ENCODE measurements around the gene ABCA9. TPM values are rescaled to one million over a fixed set of nuclear protein-coding genes. Genes with fewer than 3 reads are reported as not detected.

The ABCA9 gene
- polyA plus RNA-seq, 1 donor: 15.6 TPM

- DNase-seq (ENCODE audit: low read depth): no peak
These were observed 4.4 kb upstream of the ABCA9 start for GRCh38 chr17:69065113-69065512.

- DNase-seq (ENCODE audit: low read depth): no peak
These were observed 3.7 kb upstream of the ABCA9 start for GRCh38 chr17:69064476-69064875.

GRCh38 chr17:69064001-69064400 lies 3.3 kb upstream of the ABCA9 start:
- DNase-seq (ENCODE audit: low read depth): no peak

- DNase-seq (ENCODE audit: low read depth): no peak
These were observed 2.3 kb upstream of the ABCA9 start for GRCh38 chr17:69062860-69063581.

- no peak for DNase-seq (ENCODE audit: low read depth)
These were observed 1.2 kb upstream of the ABCA9 start for GRCh38 chr17:69061721-69062556.

GRCh38 chr17:69059458-69060175 lies 1.1 kb downstream of the ABCA9 start:
- DNase-seq (ENCODE audit: low read depth): no peak

- DNase-seq (ENCODE audit: low read depth): no peak
These were observed 2.6 kb downstream of the ABCA9 start for GRCh38 chr17:69058165-69058564.

GRCh38 chr17:69057280-69057679 lies 3.4 kb downstream of the ABCA9 start:
- no peak for DNase-seq (ENCODE audit: low read depth)

- no peak for DNase-seq (ENCODE audit: low read depth)
These were observed 4.4 kb downstream of the ABCA9 start for GRCh38 chr17:69056179-69056823.

GRCh38 chr17:69055334-69055733 lies 5.4 kb downstream of the ABCA9 start:
- no peak for DNase-seq (ENCODE audit: low read depth)

GRCh38 chr17:69050999-69051775 lies 9.5 kb downstream of the ABCA9 start:
- no peak for DNase-seq (ENCODE audit: low read depth)

GRCh38 chr17:69048634-69049033 lies 12.1 kb downstream of the ABCA9 start:
- no peak for DNase-seq (ENCODE audit: low read depth)

GRCh38 chr17:69047368-69048263 lies 13.1 kb downstream of the ABCA9 start:
- no peak for DNase-seq (ENCODE audit: low read depth)

- DNase-seq (ENCODE audit: low read depth): no peak
These were observed 14.5 kb downstream of the ABCA9 start for GRCh38 chr17:69046121-69046807.

- DNase-seq (ENCODE audit: low read depth): no peak
These were observed 15.1 kb downstream of the ABCA9 start for GRCh38 chr17:69045646-69046045.

GRCh38 chr17:69044371-69044770 lies 16.4 kb downstream of the ABCA9 start:
- no peak for DNase-seq (ENCODE audit: low read depth)

- DNase-seq (ENCODE audit: low read depth): no peak
These were observed 17.5 kb downstream of the ABCA9 start for GRCh38 chr17:69043098-69043734.

GRCh38 chr17:69042308-69042707 lies 18.4 kb downstream of the ABCA9 start:
- no peak for DNase-seq (ENCODE audit: low read depth)

GRCh38 chr17:69031839-69032238 lies 28.9 kb downstream of the ABCA9 start:
- no peak for DNase-seq (ENCODE audit: low read depth)

Data from forelimb muscle (tissue), 1 donor.